ENCODE data around the gene NPEPL1.
"Not testable (repeated sequence)": the region's sequence is repeated elsewhere in the genome, so short reads cannot be mapped to it uniquely, and the experiment has no call there.

Gene NPEPL1

DNA sequence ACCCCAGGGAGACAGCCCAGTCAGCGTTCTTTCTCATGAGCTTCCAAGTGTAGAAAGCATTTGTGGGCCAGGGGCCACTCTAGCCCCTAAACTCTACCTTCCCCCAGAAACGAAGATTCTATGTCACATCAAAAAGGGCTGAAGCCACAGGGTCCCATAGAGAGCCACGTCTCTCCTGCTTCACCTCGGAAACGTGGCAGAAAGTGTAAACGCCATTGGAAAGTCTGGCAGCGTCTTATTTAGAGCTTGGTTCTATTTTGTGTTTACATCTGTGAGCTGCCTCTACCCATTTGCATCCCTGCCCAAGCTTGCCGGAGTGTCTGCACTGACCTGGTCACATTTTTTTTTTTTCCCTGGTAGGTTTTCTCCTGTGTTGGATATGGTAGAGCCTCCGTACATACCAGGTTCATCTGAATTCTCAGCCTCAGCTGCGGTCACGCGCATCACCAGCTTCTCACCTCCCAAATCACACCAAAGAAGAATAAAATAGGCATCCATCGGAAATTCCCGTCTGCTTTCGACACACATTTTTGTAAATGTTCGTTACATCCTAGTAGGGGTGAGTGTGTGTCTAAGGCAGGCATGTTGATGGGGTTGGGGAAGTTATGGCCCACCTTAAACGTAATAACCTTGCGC lies 62.6 kb downstream of the NPEPL1 start:
- H3K9me3 ChIP-seq (ENCODE audit: low read length), result no peaks in the 10 kb centered on the region
- no peaks in the 10 kb centered on the region for H3K4me1 ChIP-seq (ENCODE audit: insufficient read depth, low read length, severe bottlenecking)
- TF ChIP-seq EZH2 (IDR thresholded peaks at IDR 0.05; ENCODE audit: borderline replicate concordance, low read length), result no peak
- no peak for TF ChIP-seq CTCF (IDR thresholded peaks at IDR 0.05; ENCODE audit: low read length)

GRCh38 chr20:58755766-58756449 lies 63.3 kb downstream of the NPEPL1 start:
- Histone ChIP-seq H3K36me3 (ENCODE audit: insufficient read depth, low read length) (no peaks in the 10 kb centered on the region), H3F3A (ENCODE audit: insufficient read depth, low read length) (no peaks in the 10 kb centered on the region), H3K4me1 (ENCODE audit: insufficient read depth, low read length, severe bottlenecking) (no peaks in the 10 kb centered on the region), H3K79me2 (ENCODE audit: insufficient read depth, low read length) (no peaks in the 10 kb centered on the region), H3K9me2 (ENCODE audit: low read depth, low read length) (no peaks in the 10 kb centered on the region), H3K4me2 (ENCODE audit: low read length) (no peak overlapping the region), H2AFZ (ENCODE audit: low read length) (no peak overlapping the region), H3K4me3 (ENCODE audit: low read depth, low read length, poor library complexity, severe bottlenecking) (no peak overlapping the region), H4K20me1 (ENCODE audit: insufficient read depth, low read length) (no peaks in the 10 kb centered on the region), H3K9ac (ENCODE audit: low read length) (no peak overlapping the region), H3K27me3 (ENCODE audit: insufficient read depth, low read length) (no peaks in the 10 kb centered on the region), H3K27ac (ENCODE audit: low read depth, low read length, poor library complexity, severe bottlenecking) (no peak overlapping the region), H3K9me3 (ENCODE audit: low read length) (no peaks in the 10 kb centered on the region)
- TF ChIP-seq CTCF (IDR thresholded peaks at IDR 0.05; ENCODE audit: low read length), result no peak
- no peak for TF ChIP-seq EZH2 (IDR thresholded peaks at IDR 0.05; ENCODE audit: borderline replicate concordance, low read length)

More for the DNA sequence above, 62.6 kb downstream of the NPEPL1 start:
- no peak overlapping the region for H3K4me2 ChIP-seq (ENCODE audit: low read length)
- H3K27ac ChIP-seq (ENCODE audit: low read depth, low read length, poor library complexity, severe bottlenecking), result no peak overlapping the region
- no peaks in the 10 kb centered on the region for H4K20me1 ChIP-seq (ENCODE audit: insufficient read depth, low read length)
- no peak overlapping the region for H2AFZ ChIP-seq (ENCODE audit: low read length)
- H3F3A ChIP-seq (ENCODE audit: insufficient read depth, low read length), result no peaks in the 10 kb centered on the region
- no peak overlapping the region for H3K9ac ChIP-seq (ENCODE audit: low read length)
- H3K79me2 ChIP-seq (ENCODE audit: insufficient read depth, low read length), result no peaks in the 10 kb centered on the region
- no peaks in the 10 kb centered on the region for H3K27me3 ChIP-seq (ENCODE audit: insufficient read depth, low read length)
- H3K36me3 ChIP-seq (ENCODE audit: insufficient read depth, low read length), result no peaks in the 10 kb centered on the region
- H3K9me2 ChIP-seq (ENCODE audit: low read depth, low read length), result no peaks in the 10 kb centered on the region
- no peak overlapping the region for H3K4me3 ChIP-seq (ENCODE audit: low read depth, low read length, poor library complexity, severe bottlenecking)

- Histone ChIP-seq H3K9me2 (ENCODE audit: low read depth, low read length) (no peaks in the 10 kb centered on the region), H3K9ac (ENCODE audit: low read length) (no peak overlapping the region), H3K4me1 (ENCODE audit: insufficient read depth, low read length, severe bottlenecking) (no peaks in the 10 kb centered on the region), H3K36me3 (ENCODE audit: insufficient read depth, low read length) (no peaks in the 10 kb centered on the region), H3K4me3 (ENCODE audit: low read depth, low read length, poor library complexity, severe bottlenecking) (no peak overlapping the region), H3K27me3 (ENCODE audit: insufficient read depth, low read length) (no peaks in the 10 kb centered on the region), H2AFZ (ENCODE audit: low read length) (no peak overlapping the region), H4K20me1 (ENCODE audit: insufficient read depth, low read length) (no peaks in the 10 kb centered on the region), H3K79me2 (ENCODE audit: insufficient read depth, low read length) (no peaks in the 10 kb centered on the region), H3K27ac (ENCODE audit: low read depth, low read length, poor library complexity, severe bottlenecking) (no peak overlapping the region), H3K9me3 (ENCODE audit: low read length) (no peaks in the 10 kb centered on the region), H3F3A (ENCODE audit: insufficient read depth, low read length) (no peaks in the 10 kb centered on the region), H3K4me2 (ENCODE audit: low read length) (no peak overlapping the region)
- no peak for TF ChIP-seq CTCF (IDR thresholded peaks at IDR 0.05; ENCODE audit: low read length)
- TF ChIP-seq EZH2 (IDR thresholded peaks at IDR 0.05; ENCODE audit: borderline replicate concordance, low read length), result no peak
Measured at GRCh38 chr20:58756450-58756775, 63.8 kb downstream of the NPEPL1 start.

DNA sequence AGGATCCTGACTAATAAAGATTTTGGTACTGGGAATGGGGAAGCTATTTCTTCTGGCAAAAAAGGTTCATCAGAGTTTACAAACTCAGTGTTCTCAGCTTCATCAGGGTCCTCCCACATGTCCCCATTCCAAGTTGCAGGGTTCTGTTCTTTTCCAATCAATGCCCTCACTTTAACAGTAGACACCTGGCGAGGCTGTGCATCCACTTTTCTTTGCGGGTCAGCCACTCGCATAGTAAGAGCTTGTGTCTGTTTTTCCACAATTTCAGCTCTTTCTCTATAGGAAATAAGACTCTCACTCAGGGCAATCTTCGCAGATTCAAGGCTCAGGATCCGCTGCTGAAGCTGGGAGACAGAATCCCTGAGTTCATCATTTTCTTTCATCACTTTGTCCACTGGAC lies 65.0 kb downstream of the NPEPL1 start:
- not testable (repeated sequence) for H3K4me1 ChIP-seq (ENCODE audit: insufficient read depth, low read length, severe bottlenecking); H3K27ac ChIP-seq (ENCODE audit: low read depth, low read length, poor library complexity, severe bottlenecking); H3K79me2 ChIP-seq (ENCODE audit: insufficient read depth, low read length); H4K20me1 ChIP-seq (ENCODE audit: insufficient read depth, low read length); H2AFZ ChIP-seq (ENCODE audit: low read length); H3K9me2 ChIP-seq (ENCODE audit: low read depth, low read length); H3F3A ChIP-seq (ENCODE audit: insufficient read depth, low read length); H3K36me3 ChIP-seq (ENCODE audit: insufficient read depth, low read length); H3K9me3 ChIP-seq (ENCODE audit: low read length); H3K9ac ChIP-seq (ENCODE audit: low read length); H3K4me3 ChIP-seq (ENCODE audit: low read depth, low read length, poor library complexity, severe bottlenecking); H3K27me3 ChIP-seq (ENCODE audit: insufficient read depth, low read length); H3K4me2 ChIP-seq (ENCODE audit: low read length)

Measured in OCI-LY1 (cell line).